HepG2 (cell line): ENCODE results near the gene HPCAL1. TPM values are rescaled to one million over a fixed set of nuclear protein-coding genes. Genes with fewer than 3 reads are reported as not detected.
A peak's percentile ranks its signal among the peaks of the same experiment; 100 is the strongest.

ENCODE experiments used
- AGO2 ChIP-seq: fragments of 200-400 bp; formaldehyde crosslinking; optimal IDR thresholded peaks from 2 replicates; pipeline ENCODE3; 2017; ENCODE audit warnings: mild to moderate bottlenecking, low read depth, low read length, moderate library complexity
- DMTF1 ChIP-seq: sonication (generic); formaldehyde crosslinking; IDR thresholded peaks from 2 replicates; pipeline ENCODE4 v1.4.0; 2020; ENCODE audit warnings: mild to moderate bottlenecking, missing genetic modification reagents
- EED ChIP-seq: sonication (generic); formaldehyde crosslinking; IDR thresholded peaks from 2 replicates; pipeline ENCODE4 v1.5.0; 2020; ENCODE audit warnings: mild to moderate bottlenecking, missing genetic modification reagents
- FOSL1 ChIP-seq: sonication (generic); formaldehyde crosslinking; IDR thresholded peaks from 2 replicates; pipeline ENCODE4 v1.9.0; 2021; ENCODE audit warnings: missing genetic modification reagents, borderline replicate concordance
- KAT7 ChIP-seq: IDR thresholded peaks from 2 replicates; pipeline ENCODE4 v1.6.1; 2018; ENCODE audit warnings: borderline replicate concordance, missing compliant biosample characterization
- KDM4B ChIP-seq: sonication (generic); formaldehyde crosslinking; IDR thresholded peaks from 2 replicates; pipeline ENCODE4 v1.4.0; 2020; ENCODE audit warnings: missing genetic modification reagents
- KLF9 ChIP-seq: IDR thresholded peaks from 2 replicates; pipeline ENCODE4 v1.6.1; 2016; ENCODE audit warnings: low read depth
- NFATC3 ChIP-seq: sonication (generic); formaldehyde crosslinking; IDR thresholded peaks from 2 replicates; pipeline ENCODE4 v1.5.1; 2020; ENCODE audit warnings: mild to moderate bottlenecking, missing genetic modification reagents
- NFE2L2 ChIP-seq: fragments of 150-350 bp; IDR thresholded peaks from 2 replicates; pipeline ENCODE4 v1.6.1; 2014; ENCODE audit warnings: low read length
- NFKB2 ChIP-seq: sonication (generic); formaldehyde crosslinking; IDR thresholded peaks from 2 replicates; pipeline ENCODE4 v1.4.0; 2020; ENCODE audit warnings: missing genetic modification reagents, borderline replicate concordance
- NFRKB ChIP-seq: fragments of 450-650 bp; IDR thresholded peaks from 2 replicates; pipeline ENCODE4 v1.6.1; 2017
- NFYC ChIP-seq: IDR thresholded peaks from 2 replicates; pipeline ENCODE4 v1.6.1; 2016; ENCODE audit warnings: missing genetic modification reagents, missing compliant biosample characterization
- NKX3-1 ChIP-seq: sonication (generic); formaldehyde crosslinking; IDR thresholded peaks from 2 replicates; pipeline ENCODE4 v1.5.0; 2020; ENCODE audit warnings: missing genetic modification reagents
- NR3C1 ChIP-seq: sonication (generic); formaldehyde crosslinking; IDR thresholded peaks from 2 replicates; pipeline ENCODE4 v1.4.0; 2020; ENCODE audit warnings: missing genetic modification reagents
- PAX8 ChIP-seq: sonication (generic); formaldehyde crosslinking; IDR thresholded peaks from 2 replicates; pipeline ENCODE4 v1.8.0; 2022; ENCODE audit warnings: mild to moderate bottlenecking, missing genetic modification reagents, borderline replicate concordance
- POLR2A ChIP-seq, 2 experiments: IDR thresholded peaks; 2 replicates each; pipeline ENCODE4 v1.6.1; 2011; ENCODE audit warnings: low read depth in 2 of 2, low read length in 2 of 2, mild to moderate bottlenecking in 1 of 2, moderate library complexity in 1 of 2; ENCODE audit not compliant: insufficient read depth in 1 of 2
- RCOR2 ChIP-seq: IDR thresholded peaks from 2 replicates; pipeline ENCODE4 v1.6.1; 2016; ENCODE audit warnings: missing biosample characterization, missing genetic modification reagents
- REPIN1 ChIP-seq: sonication (generic); formaldehyde crosslinking; IDR thresholded peaks from 2 replicates; pipeline ENCODE4 v1.8.0; 2022; ENCODE audit warnings: missing genetic modification reagents, low read depth, mild to moderate bottlenecking, borderline replicate concordance
- SALL1 ChIP-seq: sonication (generic); formaldehyde crosslinking; IDR thresholded peaks from 2 replicates; pipeline ENCODE4 v1.8.0; 2022; ENCODE audit warnings: mild to moderate bottlenecking, missing genetic modification reagents
- TBP ChIP-seq: sonication (generic); formaldehyde crosslinking; IDR thresholded peaks from 2 replicates; pipeline ENCODE4 v1.5.0; 2020; ENCODE audit warnings: missing genetic modification reagents
- ZFP36L2 ChIP-seq: sonication (generic); formaldehyde crosslinking; IDR thresholded peaks from 2 replicates; pipeline ENCODE4 v1.4.0; 2020; ENCODE audit warnings: missing genetic modification reagents
- ZHX1 ChIP-seq: sonication (generic); formaldehyde crosslinking; IDR thresholded peaks from 2 replicates; pipeline ENCODE4 v1.8.1; 2022; ENCODE audit warnings: low read depth, mild to moderate bottlenecking, missing genetic modification reagents
- ZNF12 ChIP-seq: sonication (generic); formaldehyde crosslinking; IDR thresholded peaks from 2 replicates; pipeline ENCODE4 v1.5.0; 2020; ENCODE audit warnings: missing genetic modification reagents
- ZNF138 ChIP-seq: sonication (generic); formaldehyde crosslinking; IDR thresholded peaks from 2 replicates; pipeline ENCODE4 v1.5.0; 2020; ENCODE audit warnings: mild to moderate bottlenecking, low read depth, missing genetic modification reagents
- ZNF282 ChIP-seq: fragments of 450-650 bp; IDR thresholded peaks from 2 replicates; pipeline ENCODE4 v1.6.1; 2018; ENCODE audit not compliant: partially characterized antibody
- ZNF350 ChIP-seq: sonication (generic); formaldehyde crosslinking; IDR thresholded peaks from 2 replicates; pipeline ENCODE4 v1.4.0; 2020; ENCODE audit warnings: mild to moderate bottlenecking, low read depth, missing genetic modification reagents, borderline replicate concordance
- ZNF547 ChIP-seq: sonication (generic); formaldehyde crosslinking; IDR thresholded peaks from 2 replicates; pipeline ENCODE4 v1.5.1; 2020; ENCODE audit warnings: mild to moderate bottlenecking, missing genetic modification reagents
- ZNF556 ChIP-seq: sonication (generic); formaldehyde crosslinking; IDR thresholded peaks from 2 replicates; pipeline ENCODE4 v1.4.0; 2020; ENCODE audit warnings: mild to moderate bottlenecking, missing genetic modification reagents, borderline replicate concordance
- ZNF674 ChIP-seq: sonication (generic); formaldehyde crosslinking; IDR thresholded peaks from 2 replicates; pipeline ENCODE4 v1.5.0; 2020; ENCODE audit warnings: low read depth, mild to moderate bottlenecking, missing genetic modification reagents
- ZNF792 ChIP-seq: IDR thresholded peaks from 2 replicates; pipeline ENCODE4 v1.6.1; 2016
- polyA plus RNA-seq, 8 experiments: library from polyadenylated mRNA; depleted of rRNA in 3 of 8; stranded (reverse) in 7 of 8; unstranded in 1 of 8; fragments of >200 nt; fragmentation: Illumina TruSeq in 4 of 8; extraction: Trizol in 4 of 8; gene quantifications; 2 replicates each; pipeline versions ENCODE4 v1.2.1 to v1.2.3, GENCODE V29; 2011 to 2016; ENCODE audit warnings: low read depth in 4 of 8, missing spikeins in 1 of 8, mixed read lengths in 1 of 8; ENCODE audit not compliant: insufficient read depth in 1 of 8
- total RNA-seq, 5 experiments: library from RNA; depleted of rRNA; stranded (reverse); fragments of >200 nt; fragmentation: Illumina TruSeq; extraction: Trizol; gene quantifications; 2 replicates each; pipeline ENCODE4 v1.2.3, GENCODE V29; 2016; ENCODE audit warnings: low read depth in 1 of 5

Gene HPCAL1
- total and polyA plus RNA-seq, 2 of the 13 experiments (the other 11 are each of a cell fraction or from before 2014, with no cell fraction given) = 29.5 to 29.9 TPM

- TF ChIP-seq ZHX1 (0 out of 2 replicates have a peak, but pooled peaks have one; percentile 59), POLR2A (IDR thresholded peaks at IDR 0.05; ENCODE audit: insufficient read depth in 1 of 2, low read depth in 2 of 2, low read length in 2 of 2) (peak in 1 of 2 experiments; percentile 43; a peak in 1 of 4 replicates), TBP (CRISPR knock-in tag) (no peak), KDM4B (CRISPR knock-in tag) (no peak), ZNF792 (CRISPR knock-in tag) (no peak), SALL1 (peak; percentile 80), KLF9 (CRISPR knock-in tag) (no peak), FOSL1 (CRISPR knock-in tag) (no peak), ZNF138 (CRISPR knock-in tag) (no peak), NFYC (CRISPR knock-in tag) (peak; percentile 33), ZNF556 (CRISPR knock-in tag) (peak; percentile 85; the same call in 1 of the 2 replicates), NR3C1 (no peak), NFKB2 (CRISPR knock-in tag) (peak; percentile 41; the same call in 1 of the 2 replicates), NFATC3 (CRISPR knock-in tag) (no peak), PAX8 (CRISPR knock-in tag) (no peak), ZNF547 (CRISPR knock-in tag) (peak; percentile 66), EED (CRISPR knock-in tag) (0 out of 2 replicates have a peak, but pooled peaks have one; percentile 33), REPIN1 (CRISPR knock-in tag) (peak; percentile 67), ZFP36L2 (CRISPR knock-in tag) (no peak), ZNF674 (CRISPR knock-in tag) (no peak), DMTF1 (CRISPR knock-in tag) (no peak), NKX3-1 (CRISPR knock-in tag) (0 out of 2 replicates have a peak, but pooled peaks have one; percentile 44), KAT7 (CRISPR knock-in tag) (peak; percentile 52; the same call in 1 of the 2 replicates), ZNF282 (no peak), NFRKB (no peak), NFE2L2 (no peak), RCOR2 (CRISPR knock-in tag) (0 out of 2 replicates have a peak, but pooled peaks have one; percentile 19), AGO2 (no peak), ZNF350 (peak; percentile 80), ZNF12 (no peak)
These were observed 24.5 kb upstream of the HPCAL1 start (continued) for GRCh38 chr2:10278029-10278762.
